Ishikawa (cell line): ENCODE measurements around the gene CFL1.

Experiments
- CEBPB ChIP-seq: IDR thresholded peaks from 2 replicates; pipeline ENCODE4 v1.6.1; 2012
- CREB1 ChIP-seq: IDR thresholded peaks from 2 replicates; pipeline ENCODE4 v1.6.1; 2012; ENCODE audit warnings: low read depth
- EGR1 ChIP-seq: IDR thresholded peaks from 2 replicates; pipeline ENCODE4 v1.6.1; 2012
- EP300 ChIP-seq: IDR thresholded peaks from 2 replicates; pipeline ENCODE4 v1.6.1; 2012; ENCODE audit warnings: borderline replicate concordance
- FOXM1 ChIP-seq: IDR thresholded peaks from 2 replicates; pipeline ENCODE4 v1.6.1; 2012; ENCODE audit warnings: low read depth, borderline replicate concordance
- MAX ChIP-seq: IDR thresholded peaks from 2 replicates; pipeline ENCODE4 v1.6.1; 2012
- NFIC ChIP-seq: IDR thresholded peaks from 2 replicates; pipeline ENCODE4 v1.6.1; 2012
- RAD21 ChIP-seq: IDR thresholded peaks from 2 replicates; pipeline ENCODE4 v1.6.1; 2012; ENCODE audit warnings: low read depth
- REST ChIP-seq: IDR thresholded peaks from 2 replicates; pipeline ENCODE4 v1.6.1; 2012; ENCODE audit warnings: low read depth, mild to moderate bottlenecking
- TAF1 ChIP-seq: IDR thresholded peaks from 2 replicates; pipeline ENCODE4 v1.6.1; 2012; ENCODE audit warnings: low read depth, mild to moderate bottlenecking
- TCF12 ChIP-seq: IDR thresholded peaks from 2 replicates; pipeline ENCODE4 v1.6.1; 2012; ENCODE audit warnings: low read depth
- TEAD4 ChIP-seq: IDR thresholded peaks from 2 replicates; pipeline ENCODE4 v1.6.1; 2012
- USF1 ChIP-seq: IDR thresholded peaks from 2 replicates; pipeline ENCODE4 v1.6.1; 2012
- YY1 ChIP-seq: IDR thresholded peaks from 2 replicates; pipeline ENCODE4 v1.6.1; 2012; ENCODE audit warnings: low read depth
- ZBTB7A ChIP-seq: IDR thresholded peaks from 2 replicates; pipeline ENCODE4 v1.6.1; 2012; ENCODE audit warnings: low read depth

The CFL1 gene

GRCh38 chr11:65892661-65893317, 34.8 kb upstream of the CFL1 start:
- TF ChIP-seq YY1 (no peak), TAF1 (no peak)

GRCh38 chr11:65891219-65892136, 33.5 kb upstream of the CFL1 start:
- no peak for TF ChIP-seq ZBTB7A

GRCh38 chr11:65890324-65891218, 32.6 kb upstream of the CFL1 start, which contains the start of gene CCDC85B:
Gene CCDC85B, plus strand, starts transcription at chr11:65890673. Its CDS starts 111 bp downstream, at chr11:65890784.
- TF ChIP-seq NFIC (peak; percentile 54; the same call in 1 of the 2 replicates), YY1 (peak; percentile 46), TAF1 (peak; percentile 60; the same call in 1 of the 2 replicates), MAX (peak; percentile 98), RAD21 (no peak), TEAD4 (no peak), TCF12 (peak; percentile 54)

GRCh38 chr11:65888163-65888814, 30.3 kb upstream of the CFL1 start, which contains the start of gene FIBP:
Gene FIBP, minus strand, starts transcription at chr11:65888471. Its CDS starts 53 bp downstream, at chr11:65888418.
- no peak for TF ChIP-seq EGR1
- TF ChIP-seq USF1 = peak; percentile 16; the same call in 1 of the 2 replicates
- TF ChIP-seq RAD21 = 0 out of 2 replicates have a peak, but pooled peaks have one; percentile 21
- peak; percentile 78 for TF ChIP-seq TAF1
- TF ChIP-seq NFIC = peak; percentile 15; the same call in 1 of the 2 replicates
- peak; percentile 79 for TF ChIP-seq TCF12
- no peak for TF ChIP-seq EP300
- TF ChIP-seq CREB1 = peak; percentile 68; the same call in 1 of the 2 replicates
- peak; percentile 48; the same call in 1 of the 2 replicates for TF ChIP-seq TEAD4
- TF ChIP-seq YY1 = peak; percentile 76
- peak; percentile 65 for TF ChIP-seq MAX
- no peak for TF ChIP-seq FOXM1
- 0 out of 2 replicates have a peak, but pooled peaks have one; percentile 34 for TF ChIP-seq ZBTB7A
- TF ChIP-seq REST = no peak

GRCh38 chr11:65887723-65888162, 29.8 kb upstream of the CFL1 start:
- TF ChIP-seq EGR1 (no peak), TAF1 (no peak), TCF12 (no peak), CREB1 (no peak), EP300 (no peak), USF1 (no peak), ZBTB7A (no peak), NFIC (no peak), CEBPB (no peak), TEAD4 (no peak), FOXM1 (no peak), REST (no peak), YY1 (no peak), MAX (no peak), RAD21 (no peak)
